ENCODE measurements around the gene ALDH1A1. TPM values are rescaled to one million over a fixed set of nuclear protein-coding genes. Genes with fewer than 3 reads are reported as not detected.

The ALDH1A1 gene
- total RNA-seq, 1 donor from 2014 or later: not detected

GRCh38 chr9:72977670-72978069 lies 24.8 kb upstream of the ALDH1A1 start:
- peak overlapping the region; percentile 39 for H2AFZ ChIP-seq (replicated peaks)
- no peak for DNase-seq (ENCODE audit: low spot score)
- no peaks in the 10 kb centered on the region for H3K36me3 Mint-ChIP-seq
- no peak overlapping the region for H3K4me2 ChIP-seq
- H3K79me2 ChIP-seq (ENCODE audit: low read depth): no peaks in the 10 kb centered on the region
- H3K36me3 ChIP-seq: no peaks in the 10 kb centered on the region
- H4K20me1 ChIP-seq (ENCODE audit: low read depth): no peaks in the 10 kb centered on the region
- H3F3A ChIP-seq (ENCODE audit: low read depth): no peaks in the 10 kb centered on the region
- no peaks in the 10 kb centered on the region for H3K27me3 Mint-ChIP-seq (ENCODE audit: insufficient read depth, low read depth)
- no peaks in the 10 kb centered on the region for H3K9me3 Mint-ChIP-seq
- H3K4me3 Mint-ChIP-seq: no peak overlapping the region
- H3K4me1 Mint-ChIP-seq: peaks cover 6% of the 10 kb centered on the region
- TF ChIP-seq EZH2phosphoT487 (IDR thresholded peaks at IDR 0.05) (no peak), EZH2 (IDR thresholded peaks at IDR 0.05) (no peak), CTCF (IDR thresholded peaks at IDR 0.05) (no peak)
- no peak overlapping the region for H3K27ac ChIP-seq
- no peak overlapping the region for H3K4me3 ChIP-seq
- H3K9me3 ChIP-seq (ENCODE audit: low read depth): no peaks in the 10 kb centered on the region
- no peaks in the 10 kb centered on the region for H3K4me1 ChIP-seq
- H3K27ac Mint-ChIP-seq: no peak overlapping the region
- no peaks in the 10 kb centered on the region for H3K27me3 ChIP-seq
- H3K9ac ChIP-seq: no peak overlapping the region

GRCh38 chr9:72974501-72974900 lies 21.6 kb upstream of the ALDH1A1 start:
- H3K27ac ChIP-seq: no peak overlapping the region
- H3K36me3 Mint-ChIP-seq: no peaks in the 10 kb centered on the region
- no peaks in the 10 kb centered on the region for H3K79me2 ChIP-seq (ENCODE audit: low read depth)
- no peak overlapping the region for H2AFZ ChIP-seq (replicated peaks)
- H3K4me3 Mint-ChIP-seq: no peak overlapping the region
- H3K27ac Mint-ChIP-seq: no peak overlapping the region
- no peak for DNase-seq (ENCODE audit: low spot score)
- H3K4me1 ChIP-seq: no peaks in the 10 kb centered on the region
- no peaks in the 10 kb centered on the region for H3F3A ChIP-seq (ENCODE audit: low read depth)
- no peaks in the 10 kb centered on the region for H4K20me1 ChIP-seq (ENCODE audit: low read depth)
- H3K4me1 Mint-ChIP-seq: no peaks in the 10 kb centered on the region
- H3K27me3 ChIP-seq: no peaks in the 10 kb centered on the region
- no peaks in the 10 kb centered on the region for H3K9me3 Mint-ChIP-seq
- H3K36me3 ChIP-seq: no peaks in the 10 kb centered on the region
- H3K9me3 ChIP-seq (ENCODE audit: low read depth): no peaks in the 10 kb centered on the region
- no peak for TF ChIP-seq CTCF (IDR thresholded peaks at IDR 0.05)
- no peak for TF ChIP-seq EZH2 (IDR thresholded peaks at IDR 0.05)
- TF ChIP-seq EZH2phosphoT487 (IDR thresholded peaks at IDR 0.05): no peak
- no peak overlapping the region for H3K9ac ChIP-seq
- no peak overlapping the region for H3K4me2 ChIP-seq
- H3K4me3 ChIP-seq: no peak overlapping the region
- H3K27me3 Mint-ChIP-seq (ENCODE audit: insufficient read depth, low read depth): no peaks in the 10 kb centered on the region

GRCh38 chr9:72972636-72973035 lies 19.8 kb upstream of the ALDH1A1 start:
- TF ChIP-seq CTCF (IDR thresholded peaks at IDR 0.05): no peak
- no peak for TF ChIP-seq EZH2 (IDR thresholded peaks at IDR 0.05)
- no peak for TF ChIP-seq EZH2phosphoT487 (IDR thresholded peaks at IDR 0.05)
- Histone ChIP-seq H3K4me3 (no peak overlapping the region), H3K27ac (no peak overlapping the region), H3K4me1 (no peaks in the 10 kb centered on the region), H3K36me3 (no peaks in the 10 kb centered on the region), H3F3A (ENCODE audit: low read depth) (no peaks in the 10 kb centered on the region), H4K20me1 (ENCODE audit: low read depth) (no peaks in the 10 kb centered on the region), H3K9ac (no peak overlapping the region), H3K4me2 (no peak overlapping the region), H3K9me3 (ENCODE audit: low read depth) (no peaks in the 10 kb centered on the region), H3K79me2 (ENCODE audit: low read depth) (no peaks in the 10 kb centered on the region), H3K27me3 (no peaks in the 10 kb centered on the region), H2AFZ (replicated peaks) (no peak overlapping the region)
- Mint-ChIP-seq H3K4me3 (no peak overlapping the region), H3K27me3 (ENCODE audit: insufficient read depth, low read depth) (no peaks in the 10 kb centered on the region), H3K4me1 (no peaks in the 10 kb centered on the region), H3K27ac (no peak overlapping the region), H3K36me3 (no peaks in the 10 kb centered on the region), H3K9me3 (peaks cover 4% of the 10 kb centered on the region)
- DNase-seq (ENCODE audit: low spot score): no peak

All from neural progenitor cell (in vitro differentiated cells).